Heart left ventricle (tissue), 16 donors: ENCODE data around the gene TEAD1. TPM values are rescaled to one million over a fixed set of nuclear protein-coding genes. Genes with fewer than 3 reads are reported as not detected.

Source experiments
- ATAC-seq, 4 donors: fragments of 200-7000 bp; cut with Tn5 transposase; one replicate each; pipeline ENCODE4 v1.9.1; 2020 to 2022; ENCODE audit warnings: moderate library complexity in 4 of 4, mild to moderate bottlenecking in 3 of 4, moderate number of reproducible peaks in 1 of 4
- DNase-seq, 5 donors: peaks; one replicate each; pipeline ENCODE4 v3.0.0-alpha.2; 2020
- H3K27ac ChIP-seq, 12 donors: fragments of 200-600 bp; sonication (generic) in 4 of 12; one replicate each; pipeline versions ENCODE4 v1.5.0 to v1.8.0; 2016 to 2022; ENCODE audit warnings: mild to moderate bottlenecking in 2 of 12
- H3K27me3 ChIP-seq, 9 donors: fragments of 200-600 bp; sonication (generic) in 2 of 9; one replicate each; pipeline versions ENCODE4 v1.5.1 to v1.8.0; 2016 to 2022; ENCODE audit warnings: mild to moderate bottlenecking in 3 of 9
- H3K36me3 ChIP-seq, 9 donors: fragments of 200-600 bp; sonication (generic) in 2 of 9; one replicate each; pipeline versions ENCODE4 v1.5.0 to v1.8.0; 2018 to 2022; ENCODE audit warnings: mild to moderate bottlenecking in 2 of 9
- H3K4me1 ChIP-seq, 12 donors: fragments of 200-600 bp; sonication (generic) in 4 of 12; one replicate each; pipeline versions ENCODE4 v1.5.0 to v1.8.0; 2016 to 2022; ENCODE audit warnings: mild to moderate bottlenecking in 3 of 12
- H3K4me3 ChIP-seq, 12 donors: fragments of 200-600 bp; sonication (generic) in 4 of 12; one replicate each; pipeline versions ENCODE4 v1.5.0 to v1.8.0; 2017 to 2022; ENCODE audit warnings: mild to moderate bottlenecking in 9 of 12, moderate library complexity in 4 of 12
- H3K9me3 ChIP-seq, 12 donors: fragments of 200-600 bp; sonication (generic) in 4 of 12; one replicate each; pipeline versions ENCODE4 v1.5.0 to v1.8.0; 2016 to 2022; ENCODE audit warnings: mild to moderate bottlenecking in 1 of 12
- CTCF ChIP-seq, 12 donors: fragments of 200-600 bp; sonication (generic) in 4 of 12; IDR thresholded peaks; one replicate each; pipeline versions ENCODE4 v1.5.0 to v1.8.0; 2018 to 2022; ENCODE audit warnings: antibody characterized with exemption in 12 of 12, mild to moderate bottlenecking in 5 of 12
- POLR2A ChIP-seq, 2 donors: fragments of 450-650 bp; IDR thresholded peaks; one replicate each; pipeline ENCODE4 v1.6.1; 2017; ENCODE audit warnings: antibody characterized with exemption in 2 of 2, mild to moderate bottlenecking in 2 of 2, moderate library complexity in 2 of 2
- WGBS, 4 donors: extraction: QIAGEN DNeasy Blood & Tissue Kit in 2 of 4; methylation state at CpG; one replicate each; pipeline versions ENCODE4 v1.1.5 to v1.1.7; 2013 to 2018; 5-methylcytosine and 5-hydroxymethylcytosine counted together
- intact Hi-C, 10 donors: fragments of 100-400 bp; cut with DNase I; formaldehyde crosslinking; loops; one replicate each; pipeline versions ENCODE4 v1.11.1 to v1.14.2; 2022
- polyA plus RNA-seq, 2 donors: library from polyadenylated mRNA; stranded (reverse); fragments of 200-250 nt; gene quantifications; one replicate each; pipeline ENCODE4 v1.2.3, GENCODE V29; 2013
- total RNA-seq, 9 donors: library from RNA; depleted of rRNA in 2 of 9; stranded (reverse); fragments of >200 nt in 2 of 9; fragmentation: NEBNext Ultra II Directional in 3 of 9; extraction: Animal tissue kit (Norgen Biotek cat#: 25700) in 3 of 9; gene quantifications; one replicate each; pipeline versions ENCODE4 v1.1.0 to v1.2.4, GENCODE V29; 2016 to 2023
- donor health status: ischemic (EF 13 %, LVEDD 7.1; RV severe dilation, severe dysfunction).
- donor health status: healthy with polysubstance abuse.
- donor health status: DM: no; HTN: yes; CAD: no.
- donor health status: DM: no; HTN: no; CAD: no.
- donor health status: ischemic (EF 25% LVEDD 6.9; RV normal size, moderate dysfunction).
- donor health status: ischemic (EF 25% LVEDD 5.7; RV mildly dilated, moderate dysfunction).
- donor health status: healthy.
- donor health status: DM: yes; HTN: yes; CAD: no.
- donor health status: ischemic (EF 35%, LVEDD 5.7; RV mildly dilated, moderate dysfunction).
- donor health status: nonischemic (EF 11% LVEDD 7.7; RV severe dilation, severe dysfunction).
- donor health status: DM: yes; HTN: yes; CAD: no.
- donor health status: PGD.
- donor health status: ischemic (EF 29% LVEDD 5.4; RV normal size, mild dysfunction).
- donor health status: nonischemic (EF 23%, LVEDD 6.1; RV moderate dilation, normal function).

TEAD1 gene
- total and polyA plus RNA-seq, 11 donors = 14.4 to 161 (median 113) TPM

GRCh38 chr11:12664385-12664784, 9.8 kb upstream of the TEAD1 start:
- no peak for DNase-seq
- intact Hi-C loops = no loop called here
- Histone ChIP-seq H3K36me3 (no peaks in the 10 kb centered on the region), H3K4me3 (no peak overlapping the region), H3K27ac (no peak overlapping the region), H3K4me1 (no peaks in the 10 kb centered on the region), H3K27me3 (no peaks in the 10 kb centered on the region), H3K9me3 (no peaks in the 10 kb centered on the region)
- TF ChIP-seq POLR2A (IDR thresholded peaks at IDR 0.05) = no peak
- no peak for TF ChIP-seq CTCF (IDR thresholded peaks at IDR 0.05)
- no peak for ATAC-seq
- WGBS, 4 donors = 69 to 83% (median 74%) methylated on average over 1 of the region's 1 CpG

GRCh38 chr11:12666915-12667314, 7.3 kb upstream of the TEAD1 start:
- H3K9me3 ChIP-seq = no peaks in the 10 kb centered on the region
- no peaks in the 10 kb centered on the region for H3K36me3 ChIP-seq
- no peak overlapping the region for H3K27ac ChIP-seq
- H3K4me1 ChIP-seq = no peaks in the 10 kb centered on the region
- H3K4me3 ChIP-seq = no peak overlapping the region
- H3K27me3 ChIP-seq = peaks cover 0 to 2% (median 0%) of the 10 kb centered on the region in 9 donors
- WGBS, 4 donors = 74 to 84% (median 82%) methylated on average over 3 of the region's 3 CpGs
- no peak for DNase-seq
- TF ChIP-seq CTCF (IDR thresholded peaks at IDR 0.05) (no peak), POLR2A (IDR thresholded peaks at IDR 0.05) (no peak)
- no peak for ATAC-seq
- intact Hi-C loops = loop anchor here in 1 of 10 donors (5.0 kb wide), 1 partner anchor 65 kb away; no protein-coding TSS in a partner anchor

DNA sequence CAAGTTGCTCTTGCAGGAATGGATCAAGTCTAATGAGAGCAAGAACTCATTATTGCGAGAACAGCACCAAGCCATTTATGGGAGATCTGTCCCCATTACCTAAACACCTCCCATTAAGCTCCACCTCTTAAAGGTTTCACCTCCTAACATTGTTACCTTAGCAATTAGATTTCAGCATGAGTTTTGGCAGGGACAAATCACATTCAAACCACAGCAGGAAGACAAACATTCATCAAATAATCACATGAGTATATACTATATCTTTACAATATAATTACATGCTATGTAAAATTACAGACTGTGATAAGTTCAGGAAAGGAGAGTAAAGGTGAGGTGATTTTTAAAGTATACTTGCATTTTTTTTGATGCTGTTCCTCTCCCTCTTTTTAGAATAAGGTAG, 6.6 kb upstream of the TEAD1 start:
- TF ChIP-seq POLR2A (IDR thresholded peaks at IDR 0.05) = no peak
- no peak for TF ChIP-seq CTCF (IDR thresholded peaks at IDR 0.05)
- no peaks in the 10 kb centered on the region for H3K4me1 ChIP-seq
- 95 to 100% (median 97%) methylated on average over 1 of the region's 1 CpG for WGBS, 4 donors
- H3K36me3 ChIP-seq = no peaks in the 10 kb centered on the region
- peaks cover 0 to 5% (median 0%) of the 10 kb centered on the region in 9 donors for H3K27me3 ChIP-seq
- intact Hi-C loops = loop anchor here in 1 of 10 donors (5.0 kb wide), 1 partner anchor 65 kb away; no protein-coding TSS in a partner anchor
- ATAC-seq = no peak
- no peak for DNase-seq
- no peak overlapping the region for H3K27ac ChIP-seq
- no peak overlapping the region for H3K4me3 ChIP-seq
- H3K9me3 ChIP-seq = no peaks in the 10 kb centered on the region

DNA sequence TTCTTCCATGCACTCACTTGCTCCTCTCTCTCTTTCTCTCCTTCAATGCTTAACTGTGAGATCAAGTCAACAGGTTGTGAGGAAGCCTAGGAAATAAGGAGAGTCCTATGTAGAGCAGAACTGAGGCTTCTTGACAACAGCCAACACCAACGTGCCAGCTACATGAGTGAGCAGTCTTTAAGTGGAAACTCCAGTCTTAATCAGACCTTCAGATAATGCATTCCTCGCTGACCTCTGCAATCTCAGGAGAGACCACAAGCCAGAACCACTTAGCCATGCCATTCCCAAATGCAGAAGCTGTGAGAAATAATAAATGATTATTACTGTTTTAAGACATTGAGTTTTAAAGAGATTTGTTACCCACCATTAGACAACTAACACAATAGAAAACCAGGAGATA, 6.1 kb upstream of the TEAD1 start:
- TF ChIP-seq CTCF (IDR thresholded peaks at IDR 0.05) = no peak
- no peak for TF ChIP-seq POLR2A (IDR thresholded peaks at IDR 0.05)
- no peaks in the 10 kb centered on the region for H3K9me3 ChIP-seq
- intact Hi-C loops = loop anchor here in 1 of 10 donors (5.0 kb wide), 1 partner anchor 66 kb away; no protein-coding TSS in a partner anchor
- H3K4me1 ChIP-seq = peaks cover 0 to 3% (median 0%) of the 10 kb centered on the region in 12 donors
- H3K27me3 ChIP-seq = peaks cover 0 to 5% (median 0%) of the 10 kb centered on the region in 9 donors
- no peak overlapping the region for H3K4me3 ChIP-seq
- H3K36me3 ChIP-seq = no peaks in the 10 kb centered on the region
- DNase-seq (no peak), ATAC-seq (no peak)
- no peak overlapping the region for H3K27ac ChIP-seq
- WGBS, 4 donors = 56 to 70% (median 61%) methylated on average over 2 of the region's 2 CpGs
